H1 (cell line): ENCODE data around the gene ZNF511. TPM values are rescaled to one million over a fixed set of nuclear protein-coding genes. Genes with fewer than 3 reads are reported as not detected.

Source experiments
- CTCF ChIA-PET: fragments of 300-600 bp; sonication (Branson Sonifier 250); formaldehyde crosslinking; loops from one replicate; lab custom pipeline; 2021; ENCODE audit not compliant: partially characterized antibody; lab: Charles Lee
- POLR2A ChIA-PET: fragments of 300-600 bp; sonication (Branson Sonifier 250); formaldehyde crosslinking; loops from one replicate; lab custom pipeline; 2021; ENCODE audit warnings: inconsistent platforms; ENCODE audit not compliant: partially characterized antibody; lab: Charles Lee
- DNase-seq, 2 experiments: peaks; one replicate each; pipeline versions ENCODE4 v3.0.0 to v3.0.0-alpha.2; 2010 to 2022; ENCODE audit warnings: low spot score in 2 of 2, low read depth in 1 of 2, mixed read lengths in 1 of 2
- FAIRE-seq: peaks from 2 replicates; lab custom pipeline; 2011; peaks lifted over from hg19 to GRCh38; lab: Jason Lieb, UNC
- H2AFZ ChIP-seq: 2 replicates; pipeline ENCODE4 v1.8.1; 2012; ENCODE audit warnings: low read length, inconsistent platforms
- H2AK5ac ChIP-seq: 2 replicates; pipeline ENCODE4 v1.6.1; 2013; ENCODE audit warnings: low read depth, low read length
- H2BK120ac ChIP-seq: replicated peaks from 2 replicates; pipeline ENCODE3; 2013; ENCODE audit warnings: low read depth, low read length, inconsistent platforms
- H2BK12ac ChIP-seq: 2 replicates; pipeline ENCODE4 v1.6.1; 2013; ENCODE audit warnings: low read depth, low read length
- H2BK15ac ChIP-seq: 2 replicates; pipeline ENCODE4 v1.6.1; 2013; ENCODE audit warnings: low read length
- H2BK20ac ChIP-seq: 2 replicates; pipeline ENCODE4 v1.6.1; 2013; ENCODE audit warnings: low read length
- H2BK5ac ChIP-seq: 2 replicates; pipeline ENCODE4 v1.6.1; 2013; ENCODE audit warnings: low read depth, low read length
- H3K14ac ChIP-seq: 2 replicates; pipeline ENCODE4 v1.6.1; 2013; ENCODE audit warnings: inconsistent platforms; ENCODE audit not compliant: insufficient read length
- H3K18ac ChIP-seq: 2 replicates; pipeline ENCODE4 v1.6.1; 2013; ENCODE audit warnings: low read length; ENCODE audit errors: extremely low read depth
- H3K23ac ChIP-seq: 2 replicates; pipeline ENCODE4 v1.6.1; 2013; ENCODE audit warnings: inconsistent platforms; ENCODE audit not compliant: insufficient read length
- H3K23me2 ChIP-seq: 2 replicates; pipeline ENCODE4 v1.6.1; 2013; ENCODE audit warnings: low read depth, low read length
- H3K27ac ChIP-seq: 2 replicates; pipeline ENCODE4 v1.6.1; 2011; ENCODE audit warnings: low read depth, low read length, inconsistent platforms
- H3K27me3 ChIP-seq, 4 experiments: replicated peaks in 1 of 4; 1 replicate in 1 of 4; 2 replicates in 3 of 4; pipeline versions ENCODE4 v1.6.1 to v1.8.1; 2011 to 2013; ENCODE audit warnings: low read length in 3 of 4, mild to moderate bottlenecking in 3 of 4, inconsistent platforms in 2 of 4, mixed read lengths in 2 of 4, moderate library complexity in 1 of 4; ENCODE audit not compliant: control insufficient read depth in 3 of 4, insufficient read depth in 3 of 4; ENCODE audit errors: extremely low read depth in 1 of 4
- H3K36me3 ChIP-seq, 4 experiments: 2 replicates each; pipeline versions ENCODE4 v1.6.1 to v1.8.1; 2011 to 2013; ENCODE audit warnings: mild to moderate bottlenecking in 4 of 4, low read length in 3 of 4, moderate library complexity in 2 of 4, control low read depth in 1 of 4, inconsistent platforms in 1 of 4; ENCODE audit not compliant: insufficient read depth in 4 of 4, control insufficient read depth in 2 of 4
- H3K4ac ChIP-seq: replicated peaks from 2 replicates; pipeline ENCODE3; 2013; ENCODE audit warnings: low read length, low read depth, mixed read lengths, inconsistent platforms; ENCODE audit not compliant: insufficient read length
- H3K4me1 ChIP-seq, 4 experiments: replicated peaks in 1 of 4; 1 replicate in 1 of 4; 2 replicates in 3 of 4; pipeline versions ENCODE4 v1.6.1 to v1.8.1; 2011 to 2013; ENCODE audit warnings: low read length in 3 of 4, inconsistent platforms in 2 of 4, mixed read lengths in 1 of 4; ENCODE audit not compliant: insufficient read depth in 4 of 4, control insufficient read depth in 3 of 4
- H3K4me2 ChIP-seq, 2 experiments: 2 replicates each; pipeline versions ENCODE4 v1.6.1 to v1.8.1; 2011 to 2013; ENCODE audit warnings: low read depth in 2 of 2, low read length in 2 of 2, control low read depth in 1 of 2, inconsistent platforms in 1 of 2, mild to moderate bottlenecking in 1 of 2; ENCODE audit not compliant: insufficient read depth in 1 of 2
- H3K4me3 ChIP-seq, 4 experiments: fragments of 200-600, 300-600 bp in 1 of 4; sonication (generic), shearing (Covaris generic), sonication (Bioruptor Twin) in 1 of 4; 2 replicates each; pipeline versions ENCODE4 v1.5.1 to v1.8.1; 2011 to 2016; ENCODE audit warnings: low read length in 4 of 4, low read depth in 3 of 4, control low read depth in 2 of 4, inconsistent platforms in 2 of 4, mild to moderate bottlenecking in 2 of 4, mixed read lengths in 1 of 4, moderate library complexity in 1 of 4; ENCODE audit not compliant: insufficient read depth in 2 of 4; ENCODE audit errors: extremely low read depth in 1 of 4
- H3K56ac ChIP-seq: replicated peaks from 2 replicates; pipeline ENCODE3; 2013; ENCODE audit warnings: low read depth, mild to moderate bottlenecking, mixed read lengths, low read length, inconsistent platforms; ENCODE audit not compliant: insufficient read length
- H3K79me1 ChIP-seq: 2 replicates; pipeline ENCODE4 v1.6.1; 2013; ENCODE audit warnings: low read depth, low read length, control low read depth
- H3K79me2 ChIP-seq, 2 experiments: 2 replicates each; pipeline versions ENCODE4 v1.6.1 to v1.8.1; 2012 to 2013; ENCODE audit warnings: low read length in 2 of 2, mild to moderate bottlenecking in 2 of 2, inconsistent platforms in 1 of 2; ENCODE audit not compliant: insufficient read depth in 2 of 2, control insufficient read depth in 1 of 2
- H3K9ac ChIP-seq, 4 experiments: replicated peaks in 1 of 4; 1 replicate in 1 of 4; 2 replicates in 3 of 4; pipeline versions ENCODE4 v1.6.1 to v1.8.1; 2011 to 2013; ENCODE audit warnings: low read depth in 3 of 4, low read length in 3 of 4, control low read depth in 2 of 4, mild to moderate bottlenecking in 2 of 4, moderate library complexity in 2 of 4, inconsistent platforms in 1 of 4; ENCODE audit errors: extremely low read depth in 1 of 4
- H3K9me3 ChIP-seq, 2 experiments: 2 replicates each; pipeline versions ENCODE4 v1.6.1 to v1.8.1; 2012 to 2013; ENCODE audit warnings: mild to moderate bottlenecking in 2 of 2, moderate library complexity in 2 of 2, control low read depth in 1 of 2, inconsistent platforms in 1 of 2, low read depth in 1 of 2, low read length in 1 of 2, mixed read lengths in 1 of 2; ENCODE audit not compliant: insufficient read depth in 2 of 2
- H4K20me1 ChIP-seq, 2 experiments: replicated peaks in 1 of 2; 2 replicates each; pipeline versions ENCODE3 to v1.8.1; 2011 to 2013; ENCODE audit warnings: inconsistent platforms in 2 of 2, low read length in 2 of 2, mild to moderate bottlenecking in 1 of 2; ENCODE audit not compliant: insufficient read depth in 2 of 2, control insufficient read depth in 1 of 2
- H4K5ac ChIP-seq: 2 replicates; pipeline ENCODE4 v1.6.1; 2013; ENCODE audit warnings: low read length, low read depth, mixed read lengths, inconsistent platforms; ENCODE audit not compliant: insufficient read length
- H4K8ac ChIP-seq: 2 replicates; pipeline ENCODE4 v1.8.0; 2013; ENCODE audit warnings: mild to moderate bottlenecking, moderate library complexity, low read length, inconsistent platforms; ENCODE audit not compliant: insufficient read depth; ENCODE audit errors: extremely low read depth
- H4K91ac ChIP-seq: replicated peaks from 2 replicates; pipeline ENCODE3; 2013; ENCODE audit warnings: low read length, mixed read lengths, inconsistent platforms; ENCODE audit not compliant: insufficient read length
- CTCF ChIP-seq, 3 experiments: IDR thresholded peaks; 1 replicate in 2 of 3; 2 replicates in 1 of 3; pipeline versions ENCODE4 v1.5.1 to v1.6.1; 2011; ENCODE audit warnings: low read length in 3 of 3, mild to moderate bottlenecking in 3 of 3, inconsistent platforms in 2 of 3, low read depth in 1 of 3, moderate library complexity in 1 of 3; ENCODE audit not compliant: insufficient read depth in 1 of 3; ENCODE audit errors: control extremely low read depth in 1 of 3
- E2F6 ChIP-seq: IDR thresholded peaks from 2 replicates; pipeline ENCODE4 v1.6.1; 2012; ENCODE audit warnings: inconsistent platforms
- EGR1 ChIP-seq: IDR thresholded peaks from 2 replicates; pipeline ENCODE4 v1.6.1; 2011; ENCODE audit warnings: low read depth, low read length, borderline replicate concordance
- HDAC2 ChIP-seq, 2 experiments: fragments of 300-600 bp in 1 of 2; sonication (generic) in 1 of 2; IDR thresholded peaks; 2 replicates each; pipeline ENCODE4 v1.6.1; 2011 to 2012; ENCODE audit warnings: low read depth in 2 of 2, low read length in 2 of 2, mild to moderate bottlenecking in 2 of 2, moderate library complexity in 2 of 2, borderline replicate concordance in 1 of 2, inconsistent platforms in 1 of 2
- YY1 ChIP-seq: IDR thresholded peaks from 2 replicates; pipeline ENCODE4 v1.6.1; 2011; ENCODE audit warnings: low read depth, mild to moderate bottlenecking, low read length
- whole genome bisulfite sequencing, 2 experiments: shearing (Covaris generic) in 1 of 2; methylation state at CpG; one replicate each; pipeline versions ENCODE4 v1.1.6 to v1.1.7; 2013 to 2015; ENCODE audit warnings: low lambda C conversion rate in 2 of 2, mixed read lengths in 2 of 2, inconsistent platforms in 1 of 2, low coverage in 1 of 2, missing lambda C conversion rate in 1 of 2; ENCODE audit not compliant: insufficient replicate concordance in 2 of 2, insufficient coverage in 1 of 2, insufficient read length in 1 of 2; ENCODE audit errors: extremely low coverage in 1 of 2, missing lambda C conversion rate in 1 of 2; 5-methylcytosine and 5-hydroxymethylcytosine counted together
- polyA plus RNA-seq, 7 experiments: library from polyadenylated mRNA; depleted of rRNA in 3 of 7; stranded (reverse) in 5 of 7; unstranded in 2 of 7; fragments of >200 nt in 5 of 7; fragments of 200-250 nt in 2 of 7; gene quantifications; 1 replicate in 5 of 7; 2 replicates in 1 of 7; 4 replicates in 1 of 7; pipeline versions ENCODE4 v1.2.1 to v1.2.3, GENCODE V29; 2011 to 2013; ENCODE audit warnings: missing spikeins in 2 of 7, mixed read lengths in 2 of 7
- total RNA-seq: library from RNA; stranded (reverse); fragmentation: NEBNext Ultra II Directional; extraction: Animal tissue kit (Norgen Biotek cat#: 25700); gene quantifications from 2 replicates; pipeline ENCODE4 v1.2.1, GENCODE V29; 2021

The ZNF511 gene
- total and polyA plus RNA-seq, 2 of the 8 experiments (the other 6 are each of a cell fraction or from before 2014, with no cell fraction given), result 55.4 to 71.7 TPM

GRCh38 chr10:133359972-133360610 is 51.4 kb downstream of the ZNF511 start:
- no peak overlapping the region for H3K27ac ChIP-seq
- H3K4me3 ChIP-seq, result no peak overlapping the region
- no peak overlapping the region for H3K14ac ChIP-seq
- H2BK12ac ChIP-seq, result no peak overlapping the region
- H3K79me2 ChIP-seq, result no peaks in the 10 kb centered on the region
- ChIA-PET CTCF (interaction anchor here (1.4 to 2.5 kb wide), 3 partner anchors 9 to 13 kb away, joined by 5 to 13 read pairs (median 5); partner anchors contain the start of gene PRAP1), POLR2A (interaction anchor here (1.3 to 3.0 kb wide), 5 partner anchors 8 to 36 kb away, joined by 3 to 9 read pairs (median 8); partner anchors contain the start of genes ECHS1 and PRAP1)
- no peak for DNase-seq
- H2BK20ac ChIP-seq, result no peak overlapping the region
- no peaks in the 10 kb centered on the region for H3K9me3 ChIP-seq
- H4K5ac ChIP-seq, result no peak overlapping the region
- H4K91ac ChIP-seq, result no peak overlapping the region
- peaks cover 0 to 19% (median 7%) of the 10 kb centered on the region in 4 experiments; a peak in 5 of 7 replicates for H3K27me3 ChIP-seq
- no peak for FAIRE-seq
- H2BK15ac ChIP-seq, result no peak overlapping the region
- H3K23me2 ChIP-seq, result peaks cover 6% of the 10 kb centered on the region; the same call in 1 of the 2 replicates
- H2BK120ac ChIP-seq, result no peak overlapping the region
- 89% methylated on average over 17 of the region's 17 CpGs; no CpG with 5 or more reads in 1 of the 2 experiments for WGBS, 2 experiments
- H3K56ac ChIP-seq, result no peak overlapping the region
- no peak overlapping the region for H3K23ac ChIP-seq
- no peak overlapping the region for H2AFZ ChIP-seq
- no peak overlapping the region for H4K8ac ChIP-seq
- no peaks in the 10 kb centered on the region; the same call in 1 of the 2 replicates for H3K79me1 ChIP-seq
- no peak overlapping the region for H3K4ac ChIP-seq
- H3K9ac ChIP-seq, result no peak overlapping the region
- no peak overlapping the region for H3K4me2 ChIP-seq
- H2AK5ac ChIP-seq, result no peak overlapping the region
- peaks cover 0 to 6% (median 3%) of the 10 kb centered on the region in 4 experiments; a peak in 3 of 7 replicates for H3K4me1 ChIP-seq
- no peak overlapping the region for H2BK5ac ChIP-seq
- H3K36me3 ChIP-seq, result peaks cover 4 to 21% (median 16%) of the 10 kb centered on the region in 4 experiments
- H4K20me1 ChIP-seq, result peaks cover 6 to 16% of the 10 kb centered on the region in 2 experiments
- no peak overlapping the region for H3K18ac ChIP-seq
- no peak for TF ChIP-seq YY1
- TF ChIP-seq CTCF (IDR thresholded peaks at IDR 0.05; ENCODE audit: control extremely low read depth in 1 of 3, insufficient read depth in 1 of 3, low read depth in 1 of 3, low read length in 3 of 3), result no peak
- no peak for TF ChIP-seq EGR1
- no peak for TF ChIP-seq E2F6
- TF ChIP-seq HDAC2 (IDR thresholded peaks at IDR 0.05; ENCODE audit: borderline replicate concordance in 1 of 2, low read depth in 2 of 2, low read length in 2 of 2), result no peak
